ENCODE data around the gene PRKCZ.

PRKCZ gene

DNA sequence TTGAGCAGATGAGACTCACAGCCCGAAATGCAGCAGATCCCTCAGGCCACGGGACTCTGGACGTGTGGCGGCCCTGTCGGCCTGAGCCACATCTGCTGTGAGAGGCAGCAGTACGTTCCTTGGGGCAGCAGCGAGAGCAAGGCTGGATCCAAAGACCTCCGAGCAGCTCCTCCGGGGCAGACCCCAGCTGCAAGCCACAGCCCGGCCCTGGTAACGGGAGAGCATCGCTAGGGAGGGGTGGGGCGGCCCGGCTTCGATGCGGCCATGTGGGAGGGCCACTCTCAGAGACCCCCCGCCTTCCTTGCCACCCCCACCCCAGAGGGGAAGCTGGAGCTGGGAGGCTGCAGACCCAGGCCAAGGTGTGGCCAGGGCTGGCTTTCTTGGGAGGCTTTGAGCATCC is 17.8 kb downstream of the PRKCZ start:
- DNase-seq, result no peak

DNA sequence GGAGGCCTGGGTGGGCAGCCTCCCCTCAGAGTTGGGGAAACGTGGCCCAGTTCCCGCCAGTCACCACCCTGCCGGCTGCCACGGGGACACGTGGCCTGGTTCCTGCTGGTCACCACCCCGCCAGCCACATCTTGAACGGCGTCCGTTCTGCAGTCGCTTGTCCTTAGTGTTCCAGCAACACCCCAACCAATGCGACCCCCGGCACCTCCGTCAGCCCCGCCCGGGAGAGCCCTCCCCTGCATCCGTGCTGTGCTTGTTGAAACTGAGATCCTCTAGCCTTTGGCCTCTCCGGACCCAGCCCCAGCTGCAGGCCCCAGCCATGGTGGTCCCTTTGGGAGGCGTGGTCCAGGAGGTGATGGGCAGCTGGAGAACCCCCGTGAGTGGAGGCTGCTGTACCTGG is 18.7 kb downstream of the PRKCZ start:
- no peak for DNase-seq

DNA sequence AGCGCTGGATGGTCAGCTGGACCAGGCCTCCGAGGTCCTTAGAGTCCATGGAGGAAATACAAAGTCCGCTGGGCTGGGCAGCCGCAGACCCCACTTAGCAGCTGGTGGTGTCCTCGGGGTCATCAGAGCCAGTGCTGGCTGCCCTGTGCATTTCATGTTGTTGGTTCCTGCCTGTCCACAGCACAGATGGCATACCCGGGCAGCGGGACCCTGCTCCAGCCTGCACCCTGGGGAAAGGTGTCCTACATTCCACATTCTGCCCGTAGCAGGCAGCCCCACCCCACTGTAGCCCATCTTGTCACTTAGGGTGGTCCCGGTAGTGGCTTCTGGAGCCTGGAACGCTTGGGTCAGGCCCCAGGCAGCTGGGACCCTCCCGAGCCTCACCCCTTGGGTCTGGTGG is 19.8 kb downstream of the PRKCZ start:
- DNase-seq, result no peak

DNA sequence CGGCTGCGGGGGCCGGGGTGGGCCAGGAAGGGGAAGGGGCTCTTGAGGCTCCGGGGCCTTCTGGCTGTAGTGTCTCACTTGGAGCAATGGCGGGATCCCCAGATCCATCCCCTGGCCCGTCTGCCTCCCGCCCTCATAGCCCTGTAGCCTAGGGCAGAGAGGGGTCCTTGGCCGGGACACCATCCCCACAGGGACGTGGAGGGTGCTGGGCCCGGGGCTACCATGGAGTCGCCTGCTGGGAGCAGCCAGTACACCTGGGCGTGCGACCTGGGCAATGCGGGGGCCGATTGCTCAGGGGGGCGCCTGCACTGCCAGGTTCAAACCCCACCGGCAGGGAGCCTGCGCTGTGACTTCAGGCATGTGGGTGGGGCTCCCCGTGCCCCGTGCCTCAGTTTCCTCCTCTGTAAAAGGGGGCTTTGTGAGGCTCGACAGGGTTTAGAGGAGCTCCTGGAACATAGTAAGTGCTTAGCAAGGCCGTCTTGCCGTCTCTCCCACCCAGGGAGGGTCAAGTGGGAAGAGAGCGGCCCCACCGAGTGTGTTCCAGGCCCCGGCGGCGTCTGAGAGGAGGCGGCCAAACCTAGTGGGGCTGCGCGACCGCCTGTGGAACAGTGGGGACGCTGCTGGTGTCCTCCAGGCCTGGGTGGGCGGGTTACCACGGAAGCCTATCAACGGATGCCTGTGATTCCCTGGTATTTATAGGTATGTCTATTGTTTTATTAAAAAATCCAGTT is 20.8 kb downstream of the PRKCZ start:
- DNase-seq, result no peak

DNA sequence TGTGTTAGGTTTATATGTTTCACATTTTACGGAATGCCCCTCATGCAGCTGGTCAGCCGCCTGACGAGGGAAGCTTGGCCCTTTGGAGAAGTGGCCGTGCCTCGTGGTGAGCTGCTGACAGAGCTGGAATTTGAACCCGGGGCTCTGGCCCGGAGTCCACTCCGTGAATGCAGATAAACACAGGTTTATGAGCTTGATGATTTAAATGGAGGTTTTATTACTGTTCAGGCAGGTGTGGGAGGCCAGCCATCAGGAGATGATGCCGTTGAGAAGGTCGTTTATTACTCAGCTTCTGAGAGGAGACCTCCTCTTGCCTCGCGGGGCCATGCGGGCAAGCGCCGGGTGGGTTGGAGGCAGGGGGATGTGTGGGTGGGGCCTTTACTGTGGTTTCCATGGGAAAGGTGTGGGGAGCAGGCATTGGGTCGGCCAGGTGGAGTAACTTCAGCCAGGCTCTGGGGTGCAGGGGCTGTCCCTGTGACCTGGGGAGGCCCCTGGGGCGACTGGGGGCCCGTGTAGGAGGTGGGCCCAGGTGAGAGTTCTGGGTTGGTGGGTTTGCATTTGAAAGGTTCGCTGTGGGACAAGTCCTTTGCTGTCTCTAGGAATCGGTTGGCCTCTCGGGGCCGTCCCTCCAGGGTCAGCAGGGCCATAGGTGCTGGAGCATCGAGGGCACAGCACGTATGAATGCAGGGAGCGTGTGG is 22.0 kb downstream of the PRKCZ start:
- no peak for DNase-seq

DNA sequence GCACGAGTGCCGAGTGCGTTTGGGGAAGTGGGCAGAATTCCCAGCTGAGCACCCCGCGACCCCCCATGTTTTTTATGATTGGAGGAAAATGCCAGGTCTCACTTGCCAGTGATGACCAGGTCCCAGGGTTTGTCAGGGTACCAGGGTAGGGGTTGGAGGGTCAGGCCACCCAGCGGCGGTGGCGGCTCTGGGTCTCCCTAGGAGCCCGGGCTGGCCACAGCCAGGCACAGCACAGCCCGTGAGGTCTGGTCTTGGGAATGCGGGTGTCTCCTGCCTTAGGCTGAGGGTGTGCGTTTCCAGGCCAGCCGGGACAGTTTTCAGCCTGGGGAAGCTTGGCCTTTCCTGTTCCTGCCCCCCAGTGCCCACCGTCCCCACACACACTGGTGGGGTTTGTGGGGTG is 22.7 kb downstream of the PRKCZ start:
- no peak for DNase-seq

DNA sequence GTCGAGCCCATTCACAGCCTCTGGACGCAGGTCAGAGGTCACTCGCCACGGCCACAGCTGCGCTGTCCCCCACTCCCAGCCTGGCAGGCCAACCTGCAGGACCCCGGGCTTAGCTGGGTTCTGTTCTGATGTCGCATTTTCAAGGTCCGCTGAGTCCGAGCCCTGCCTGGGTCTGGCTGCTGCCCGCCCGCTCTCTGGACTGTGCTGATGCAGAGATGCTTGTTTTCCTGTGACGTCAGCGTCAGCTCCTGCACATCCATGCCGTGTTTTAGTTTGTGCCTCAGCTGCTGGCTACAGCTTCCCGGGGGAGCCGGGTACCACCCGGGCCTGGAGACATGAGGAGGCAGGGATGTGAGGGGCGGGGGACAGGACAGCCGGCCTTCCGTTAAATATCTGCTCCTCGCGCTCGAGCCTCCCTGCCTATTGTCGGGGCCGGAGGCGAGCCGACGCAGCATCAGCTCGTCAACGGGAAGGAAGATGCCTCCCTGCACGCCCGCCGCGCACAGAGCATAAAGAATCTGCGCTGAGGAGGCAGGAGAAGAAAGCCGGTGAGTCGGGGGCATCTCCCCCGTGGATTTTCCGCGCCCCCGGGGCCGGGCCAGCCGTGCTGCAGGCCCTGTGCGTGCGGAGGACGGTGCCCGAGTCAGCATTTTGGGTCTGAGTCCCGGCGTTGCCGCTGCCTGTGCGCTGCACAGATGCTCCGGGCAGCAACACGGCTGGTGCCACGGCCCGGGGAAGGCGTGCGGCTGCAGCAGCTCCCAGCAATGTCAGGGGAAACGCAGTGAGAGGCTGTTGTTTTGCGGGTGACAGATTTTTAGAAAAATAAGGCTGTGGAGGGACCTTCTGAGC is 23.4 kb downstream of the PRKCZ start:
- DNase-seq, result no peak

DNA sequence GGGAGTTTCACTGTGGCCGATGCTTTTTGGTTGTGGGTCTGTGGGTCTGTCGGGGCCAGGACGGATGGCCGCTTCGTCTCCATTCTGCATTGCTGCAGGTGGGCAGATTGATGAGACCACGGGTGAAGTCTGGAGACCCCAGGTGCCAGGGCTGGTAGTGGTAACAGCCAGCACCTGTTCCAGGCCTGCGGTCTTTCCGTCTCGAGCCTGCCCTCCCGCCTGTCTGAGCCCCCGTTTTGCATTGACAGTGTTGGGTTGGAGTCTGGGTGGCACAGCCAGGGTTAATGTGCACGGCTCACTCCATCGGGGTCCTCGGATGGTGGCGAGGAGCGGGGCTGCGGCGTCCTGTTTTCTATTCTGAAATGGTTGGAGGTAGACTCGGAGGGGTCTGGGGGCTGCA is 24.2 kb downstream of the PRKCZ start:
- no peak for DNase-seq

DNA sequence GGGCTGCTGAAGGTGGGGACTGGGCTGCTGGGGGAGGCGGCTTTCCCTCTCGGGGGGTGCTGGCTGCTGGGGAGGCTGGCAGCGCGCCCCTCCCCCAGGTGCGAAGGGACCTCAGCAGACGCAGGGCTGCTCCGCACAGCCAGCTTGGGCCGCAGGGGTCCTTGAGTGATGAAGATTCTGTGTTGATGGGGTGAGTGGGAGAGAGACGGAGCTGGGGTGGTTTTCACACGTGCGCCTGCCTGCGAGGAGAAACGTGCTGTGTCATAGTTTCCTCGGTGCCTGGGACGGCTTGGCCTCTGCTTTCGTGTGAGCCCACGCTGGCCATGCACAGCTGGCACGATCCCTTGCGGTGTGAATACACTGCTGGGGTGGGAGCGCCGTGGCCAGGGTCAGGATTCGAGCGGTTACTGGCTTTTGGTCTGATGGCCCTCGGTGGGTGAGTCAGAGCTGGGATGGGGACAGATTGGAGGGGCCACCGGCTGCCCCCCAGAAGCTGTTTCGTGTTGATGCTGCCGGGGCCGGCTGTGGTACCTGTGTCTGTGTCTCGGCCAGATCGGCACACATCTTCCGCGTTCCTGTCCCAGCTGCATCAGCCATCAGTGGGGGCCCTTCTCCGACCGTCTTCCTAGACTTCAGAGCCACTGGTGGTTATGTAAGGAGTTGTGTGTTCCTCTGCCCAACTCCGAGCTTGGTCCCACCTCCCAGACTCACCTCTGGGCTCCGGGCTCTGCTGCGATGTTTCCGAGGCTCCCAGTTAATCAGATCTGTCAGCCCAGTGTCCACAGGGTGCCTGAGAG is 24.9 kb downstream of the PRKCZ start:
- no peak for DNase-seq

DNA sequence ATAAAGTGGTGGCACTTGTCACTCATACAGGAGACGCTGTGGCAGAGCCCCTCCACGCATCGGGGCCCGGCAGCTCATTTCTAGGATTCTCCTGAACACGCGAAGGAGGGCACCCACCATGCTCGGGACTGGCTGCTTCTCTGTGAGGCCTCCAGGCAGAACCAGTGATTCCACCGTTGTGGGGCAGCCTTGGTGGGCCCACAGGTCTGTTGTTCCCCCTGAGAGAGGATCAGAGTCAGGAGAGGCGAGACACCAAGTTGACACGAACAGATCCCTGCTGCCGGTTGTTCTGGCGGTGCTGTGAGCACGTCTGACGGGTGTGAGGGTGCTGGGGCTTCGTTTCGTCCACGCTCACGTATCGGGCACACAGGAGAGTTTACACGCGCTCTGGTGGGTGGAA is 26.6 kb downstream of the PRKCZ start:
- no peak for DNase-seq

DNA sequence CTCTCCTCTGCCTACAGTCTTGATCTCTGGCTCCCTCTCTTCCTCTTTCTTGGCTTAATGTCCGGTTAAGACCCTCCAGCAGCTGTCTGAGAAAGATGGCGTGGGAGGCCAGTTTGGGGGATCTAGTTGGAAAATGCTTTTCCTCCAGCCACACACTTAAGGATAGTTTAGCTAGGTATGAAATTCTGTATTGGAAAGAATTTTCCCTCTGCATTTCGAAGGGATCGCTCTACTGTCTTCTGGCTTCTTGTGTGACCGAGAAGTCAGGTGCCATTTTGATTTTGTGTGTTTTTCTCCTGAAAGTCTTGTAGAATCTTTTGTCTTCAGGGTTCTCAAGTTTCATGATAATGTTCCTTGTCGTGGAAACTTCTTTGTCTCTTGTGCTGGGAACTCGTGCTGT is 28.0 kb downstream of the PRKCZ start:
- no peak for DNase-seq

DNA sequence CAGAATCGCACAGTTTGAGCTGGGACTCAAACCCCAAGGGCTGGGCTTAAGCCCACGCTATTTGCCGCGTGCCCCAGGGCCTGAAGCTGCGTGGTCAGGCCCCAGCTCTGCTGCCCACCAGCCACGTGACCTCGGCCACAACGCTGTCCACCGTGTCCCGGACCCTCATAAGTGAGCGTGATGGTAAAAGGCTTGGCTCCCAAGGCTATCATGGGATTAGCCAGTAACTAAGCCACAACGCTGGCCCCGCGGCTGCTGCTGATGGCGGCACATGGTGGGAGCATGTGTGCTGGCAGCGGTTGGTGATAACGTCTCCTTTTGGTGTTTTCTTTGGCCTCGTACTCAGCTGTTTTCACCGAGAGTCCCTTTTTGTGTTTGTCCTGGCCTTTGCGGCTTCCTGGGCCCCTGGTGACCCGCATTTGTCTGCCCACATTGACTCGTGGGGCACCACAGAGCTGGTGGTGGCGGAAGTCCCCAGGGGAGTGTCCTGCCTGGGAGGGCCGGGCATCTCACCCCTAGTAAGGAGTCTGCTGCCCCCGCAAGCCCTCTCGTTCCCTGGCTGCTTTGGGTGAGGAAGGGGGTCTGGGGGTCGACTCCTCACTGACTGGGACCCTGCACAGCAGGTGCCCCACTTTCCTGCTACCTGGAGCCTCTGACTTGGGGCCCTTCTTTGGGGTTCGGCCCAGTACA is 29.3 kb downstream of the PRKCZ start:
- no peak for DNase-seq

DNA sequence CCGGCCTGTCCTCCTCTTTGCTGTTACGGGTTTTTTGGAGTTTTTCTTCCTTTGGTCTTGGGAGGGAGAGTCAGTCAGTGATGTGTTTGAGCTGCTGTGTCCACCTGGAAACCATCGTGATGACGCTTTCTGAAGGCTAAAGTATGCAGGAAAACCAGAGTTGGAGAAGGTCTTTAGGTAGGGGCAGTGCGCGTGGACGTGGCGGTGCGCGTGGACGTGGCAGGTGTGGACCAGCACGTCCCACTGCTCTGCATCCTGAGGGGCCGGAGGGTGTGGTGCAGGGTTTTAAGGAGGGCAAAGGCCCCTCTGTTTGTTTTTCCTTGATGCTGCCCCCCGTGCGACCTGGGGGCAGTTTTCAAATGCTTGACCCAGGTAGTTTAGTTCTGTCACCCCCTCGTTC is 29.9 kb downstream of the PRKCZ start:
- no peak for DNase-seq

DNA sequence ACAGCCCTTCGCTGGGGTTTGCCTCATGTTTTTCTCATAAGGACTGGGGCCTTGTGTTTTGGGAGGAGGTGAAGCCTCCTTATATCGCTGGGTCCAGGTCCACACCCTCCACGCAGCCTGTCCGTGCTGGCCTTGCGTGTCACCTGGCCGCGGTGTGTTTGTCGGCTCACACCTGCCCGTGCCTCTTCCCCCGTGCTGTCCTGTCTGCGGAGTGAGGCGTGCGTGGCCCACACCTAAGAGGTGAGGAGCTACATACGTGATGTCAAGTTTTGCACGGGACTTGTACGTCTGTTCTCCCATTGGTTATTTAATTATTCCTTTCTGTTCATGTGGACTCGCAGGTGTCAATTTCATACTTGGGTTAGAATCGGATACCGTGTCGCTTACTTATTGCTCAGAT is 30.7 kb downstream of the PRKCZ start:
- no peak for DNase-seq

DNA sequence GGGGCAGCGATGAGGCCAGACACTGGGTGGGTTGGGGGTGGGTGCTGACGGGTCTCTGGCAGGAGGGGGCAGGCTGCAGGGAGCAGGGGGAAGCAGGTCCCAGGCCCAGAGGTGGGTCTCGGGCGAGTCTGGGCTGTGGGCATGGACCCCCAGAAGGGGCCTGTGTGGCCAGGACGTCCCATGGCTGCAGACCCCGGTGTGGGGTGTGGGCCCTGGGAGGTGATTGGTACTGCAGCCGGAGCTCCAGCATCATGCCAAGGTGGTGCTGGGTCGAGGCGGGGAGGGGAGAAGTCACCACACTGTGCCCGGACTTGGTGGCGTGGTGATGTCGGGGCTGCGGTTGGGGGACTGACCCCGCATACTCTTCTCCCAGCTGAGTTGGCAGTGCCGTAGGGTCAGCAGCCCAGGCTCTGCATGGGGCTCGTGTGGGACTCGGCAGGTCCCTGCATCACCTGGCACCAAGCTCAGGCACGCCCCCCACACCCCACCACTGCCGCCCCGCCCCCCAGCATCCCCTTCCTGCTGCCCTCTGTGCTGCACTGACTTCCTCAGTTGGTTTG is 31.2 kb downstream of the PRKCZ start:
- no peak for DNase-seq

DNA sequence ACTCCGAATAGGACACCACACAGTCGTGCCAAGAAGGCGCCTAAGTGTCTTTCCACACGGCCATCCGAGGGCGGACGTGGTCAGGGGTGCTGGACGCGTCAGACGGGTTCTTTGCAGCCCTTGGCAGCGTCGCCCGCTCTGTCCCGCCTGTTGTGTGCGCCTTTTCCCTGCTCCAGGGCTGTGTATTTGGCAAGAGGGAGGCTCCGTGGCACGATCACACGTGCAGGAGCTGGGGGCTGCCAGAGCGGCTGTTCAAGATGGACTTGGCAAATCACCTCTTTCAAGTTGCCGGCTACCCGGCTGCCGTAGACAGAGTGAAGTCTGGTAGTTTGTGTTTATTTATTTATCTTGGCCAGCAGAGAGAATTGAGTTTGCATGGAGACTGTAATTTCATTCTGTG is 31.9 kb downstream of the PRKCZ start:
- no peak for DNase-seq

DNA sequence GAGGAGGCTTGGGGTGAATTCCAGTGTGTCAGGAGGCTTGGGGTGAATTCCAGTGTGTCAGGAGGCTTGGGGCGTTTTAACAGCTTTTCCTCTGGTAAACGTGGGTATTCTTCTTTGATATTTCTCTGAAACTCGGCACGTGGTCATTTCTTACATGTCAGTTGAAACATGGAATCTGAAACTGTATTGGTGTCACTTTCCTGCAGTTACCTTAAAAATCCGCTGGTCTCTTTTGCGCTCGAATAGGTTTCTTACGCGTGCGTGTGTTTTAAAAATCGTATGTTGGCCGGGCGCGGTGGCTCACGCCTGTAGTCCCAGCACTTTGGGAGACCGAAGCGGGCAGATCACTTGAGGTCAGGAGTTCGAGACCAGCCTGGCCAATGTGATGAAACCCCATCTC is 33.5 kb downstream of the PRKCZ start:
- DNase-seq, result no peak

DNA sequence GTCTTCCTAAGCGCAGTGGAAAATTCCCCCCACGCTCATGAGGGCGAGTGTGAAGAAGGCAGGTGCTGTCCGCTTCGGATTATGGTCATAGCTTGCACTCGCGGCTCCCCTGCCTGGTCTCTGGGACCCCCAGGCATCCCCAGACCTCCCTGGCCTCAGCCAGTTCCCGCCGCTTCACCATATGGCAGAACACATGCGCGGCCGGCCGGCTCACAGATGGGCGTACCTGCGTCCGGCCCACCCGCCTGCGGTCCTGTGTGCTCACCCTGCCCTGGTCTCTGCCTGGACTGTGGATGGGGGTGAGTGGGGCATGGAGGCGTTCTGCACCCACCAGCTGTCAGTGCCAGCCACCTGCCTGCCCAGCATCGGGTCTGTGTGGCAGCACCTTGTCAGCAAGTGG is 34.1 kb downstream of the PRKCZ start:
- no peak for DNase-seq

DNA sequence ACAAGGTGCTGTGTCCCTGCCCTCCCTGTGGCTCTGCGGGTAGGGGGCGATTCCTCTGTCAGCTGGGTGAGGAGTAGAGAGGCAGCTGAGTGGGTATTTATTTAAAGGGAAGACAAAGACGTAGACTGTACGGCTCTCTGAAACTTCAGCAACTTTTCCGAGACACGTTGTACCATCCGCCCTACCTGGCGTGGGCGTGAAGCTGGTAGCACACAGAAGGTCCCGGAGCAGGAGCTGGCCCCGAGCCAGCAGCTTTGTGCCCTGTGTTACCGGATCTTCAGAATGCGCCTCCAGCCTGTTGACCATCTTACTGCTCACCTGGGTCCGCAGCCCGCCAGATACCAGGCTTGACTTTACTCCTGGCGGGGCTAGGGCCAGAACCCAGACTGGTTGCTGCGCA is 34.9 kb downstream of the PRKCZ start:
- DNase-seq, result no peak

DNA sequence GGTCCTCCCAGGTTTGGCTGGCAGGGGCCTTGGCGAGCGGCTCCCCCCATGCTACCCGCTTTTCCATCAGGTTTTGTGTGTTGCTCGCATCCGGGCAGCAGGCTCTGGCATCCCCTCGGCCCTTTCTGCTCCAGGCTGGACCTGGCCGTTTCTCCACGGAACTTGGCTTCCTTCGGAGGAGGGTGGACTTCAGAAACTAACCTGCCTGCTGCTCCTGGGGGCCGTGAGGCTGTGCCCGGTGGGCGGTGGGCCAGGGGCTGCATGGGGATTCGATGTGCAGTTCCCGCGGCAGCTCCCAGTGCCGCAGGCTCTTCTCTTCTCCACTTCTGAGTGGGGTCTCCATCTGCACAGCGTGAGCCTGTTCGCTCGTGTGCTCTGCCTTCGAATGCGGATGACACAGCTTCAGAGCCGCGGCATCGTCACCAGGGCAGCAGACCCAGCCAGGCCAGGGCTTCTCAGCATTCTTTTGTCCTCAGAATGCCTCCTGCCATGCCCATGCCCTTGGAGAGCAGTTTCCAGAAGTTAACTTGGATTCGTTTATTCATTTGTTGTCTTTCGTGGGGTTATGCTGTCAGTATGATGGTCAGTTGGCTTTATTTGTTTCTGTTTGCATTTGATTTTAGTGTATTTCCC is 36.4 kb downstream of the PRKCZ start:
- no peak for DNase-seq

DNA sequence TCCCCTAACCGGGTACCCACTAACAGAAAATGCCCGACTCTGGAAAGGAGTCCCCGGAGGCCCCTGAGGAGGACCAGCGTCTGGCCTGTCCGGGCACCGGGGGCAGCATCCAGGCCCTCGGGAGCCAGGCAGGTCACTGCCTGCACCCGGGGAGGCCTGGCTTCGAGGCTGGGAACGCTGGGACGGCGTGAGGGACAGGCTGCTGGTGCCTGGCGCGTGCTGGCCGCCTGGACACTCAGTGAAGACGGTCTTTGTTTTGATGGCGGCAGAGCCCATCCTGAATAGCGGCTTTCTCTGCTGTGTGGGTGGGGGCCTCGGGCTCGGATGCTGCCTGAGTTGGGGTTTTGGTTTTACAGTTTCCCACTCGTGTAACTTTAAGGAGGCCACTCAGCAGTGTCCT is 37.6 kb downstream of the PRKCZ start:
- DNase-seq, result no peak

DNA sequence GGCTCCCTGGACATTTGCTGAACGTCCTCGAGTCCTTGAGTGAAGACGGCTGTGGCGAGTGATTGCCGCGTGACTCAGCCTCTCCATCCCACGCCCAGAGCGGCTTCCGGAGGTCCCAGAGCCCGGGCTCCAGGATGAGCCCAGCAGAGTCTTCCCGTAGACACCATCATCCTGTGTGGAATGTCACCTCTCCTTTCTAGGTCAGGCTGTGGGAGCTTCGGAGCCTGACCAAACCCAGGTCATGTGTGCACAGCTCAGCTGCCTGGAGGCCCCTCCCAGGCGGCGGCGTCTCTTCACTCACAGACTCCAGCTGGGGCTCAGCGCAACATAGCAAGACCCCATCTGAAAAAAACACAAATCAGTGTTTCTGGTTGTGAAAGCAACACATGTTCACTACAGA is 38.2 kb downstream of the PRKCZ start:
- DNase-seq, result no peak

Measured in activated naive CD4-positive, alpha-beta T cell (primary cell).